SKM-1 (cell line): ENCODE data around the gene ZDHHC24.

Experiments
- DNase-seq: peaks from one replicate; lab custom pipeline; 2025; ENCODE audit not compliant: unreplicated experiment; lab: John Stamatoyannopoulos, UW

ZDHHC24 gene

GRCh38 chr11:66475349-66476172 is 70.3 kb downstream of the ZDHHC24 start:
- no peak for DNase-seq

GRCh38 chr11:66473608-66474515 is 72.0 kb downstream of the ZDHHC24 start:
- DNase-seq: no peak

- DNase-seq: no peak
These were observed 72.7 kb downstream of the ZDHHC24 start for GRCh38 chr11:66473167-66473566.

GRCh38 chr11:66472054-66472453 is 73.8 kb downstream of the ZDHHC24 start:
- DNase-seq: no peak

GRCh38 chr11:66471142-66471541 is 74.7 kb downstream of the ZDHHC24 start:
- no peak for DNase-seq
